ENCODE measurements around the gene MSS51. TPM values are rescaled to one million over a fixed set of nuclear protein-coding genes. Genes with fewer than 3 reads are reported as not detected.

Gene MSS51
- total and polyA plus RNA-seq, 3 donors from 2014 or later: 1.9 to 6.0 (median 3.5) TPM

DNA sequence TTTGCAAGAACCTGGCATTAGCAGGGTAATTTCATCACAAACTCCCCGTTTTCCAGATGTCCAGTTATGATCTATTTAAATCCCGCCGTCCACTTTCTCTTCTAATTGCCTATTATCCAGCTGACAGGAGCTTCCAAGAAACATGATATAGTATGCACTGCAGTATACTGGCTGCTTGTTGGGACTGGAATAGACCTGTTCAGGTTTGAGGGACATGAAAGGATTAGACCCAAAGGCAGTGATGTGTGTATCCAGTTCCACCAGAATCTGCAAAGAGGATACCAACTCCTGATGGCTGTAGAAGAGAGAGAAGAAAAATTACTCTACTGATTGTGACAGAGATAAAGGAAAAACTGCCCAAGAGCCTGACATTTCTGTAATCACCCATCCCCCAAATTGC is 8.9 kb downstream of the MSS51 start:
- H3K36me3 ChIP-seq (ENCODE audit: low read depth, missing control alignments): no peaks in the 10 kb centered on the region
- intact Hi-C loops (cut with DNase I; ENCODE audit: low total_unique reads): no loop called here

DNA sequence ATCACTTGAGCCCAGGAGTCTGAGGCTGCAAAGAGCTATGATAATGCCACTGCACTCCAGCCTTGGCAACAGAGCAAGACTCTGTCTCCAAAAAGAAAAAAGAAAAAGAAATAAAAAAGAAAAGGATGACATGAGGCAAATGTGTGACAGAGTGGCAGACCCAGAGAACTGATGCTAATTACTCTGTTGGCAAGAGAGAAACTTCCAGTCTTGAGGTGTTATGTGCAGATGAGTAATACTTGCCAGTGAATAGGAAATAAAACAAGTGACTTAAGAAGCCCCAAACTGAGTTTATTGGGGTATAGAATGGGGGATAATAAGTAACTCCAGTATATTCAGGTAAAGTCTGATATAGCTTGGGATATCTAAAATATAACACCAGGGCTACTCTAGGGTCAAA is 10.1 kb downstream of the MSS51 start:
- H3K4me3 ChIP-seq: no peak overlapping the region
- no peak overlapping the region for H3K27ac ChIP-seq
- H3K36me3 ChIP-seq (ENCODE audit: low read depth, missing control alignments): no peaks in the 10 kb centered on the region
- DNase-seq: no peak
- no peaks in the 10 kb centered on the region for H3K4me1 ChIP-seq
- intact Hi-C loops (cut with DNase I; ENCODE audit: low total_unique reads): no loop called here
- H3K9me3 ChIP-seq: no peaks in the 10 kb centered on the region
- TF ChIP-seq, protein P1, sequence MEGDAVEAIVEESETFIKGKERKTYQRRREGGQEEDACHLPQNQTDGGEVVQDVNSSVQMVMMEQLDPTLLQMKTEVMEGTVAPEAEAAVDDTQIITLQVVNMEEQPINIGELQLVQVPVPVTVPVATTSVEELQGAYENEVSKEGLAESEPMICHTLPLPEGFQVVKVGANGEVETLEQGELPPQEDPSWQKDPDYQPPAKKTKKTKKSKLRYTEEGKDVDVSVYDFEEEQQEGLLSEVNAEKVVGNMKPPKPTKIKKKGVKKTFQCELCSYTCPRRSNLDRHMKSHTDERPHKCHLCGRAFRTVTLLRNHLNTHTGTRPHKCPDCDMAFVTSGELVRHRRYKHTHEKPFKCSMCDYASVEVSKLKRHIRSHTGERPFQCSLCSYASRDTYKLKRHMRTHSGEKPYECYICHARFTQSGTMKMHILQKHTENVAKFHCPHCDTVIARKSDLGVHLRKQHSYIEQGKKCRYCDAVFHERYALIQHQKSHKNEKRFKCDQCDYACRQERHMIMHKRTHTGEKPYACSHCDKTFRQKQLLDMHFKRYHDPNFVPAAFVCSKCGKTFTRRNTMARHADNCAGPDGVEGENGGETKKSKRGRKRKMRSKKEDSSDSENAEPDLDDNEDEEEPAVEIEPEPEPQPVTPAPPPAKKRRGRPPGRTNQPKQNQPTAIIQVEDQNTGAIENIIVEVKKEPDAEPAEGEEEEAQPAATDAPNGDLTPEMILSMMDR (IDR thresholded peaks at IDR 0.05): no peak
- TF ChIP-seq POLR2A (IDR thresholded peaks at IDR 0.05): no peak
- no peaks in the 10 kb centered on the region for H3K27me3 ChIP-seq

More for the DNA sequence above, 8.9 kb downstream of the MSS51 start:
- no peak for DNase-seq
- 83 to 87% methylated on average over 3 of the region's 3 CpGs for WGBS, 2 donors
- no peaks in the 10 kb centered on the region for H3K4me1 ChIP-seq
- no peaks in the 10 kb centered on the region for H3K27me3 ChIP-seq
- H3K27ac ChIP-seq: no peak overlapping the region
- no peak for TF ChIP-seq POLR2A (IDR thresholded peaks at IDR 0.05)
- TF ChIP-seq, protein P1 (IDR thresholded peaks at IDR 0.05): no peak
- no peaks in the 10 kb centered on the region for H3K9me3 ChIP-seq
- no peak overlapping the region for H3K4me3 ChIP-seq

DNA sequence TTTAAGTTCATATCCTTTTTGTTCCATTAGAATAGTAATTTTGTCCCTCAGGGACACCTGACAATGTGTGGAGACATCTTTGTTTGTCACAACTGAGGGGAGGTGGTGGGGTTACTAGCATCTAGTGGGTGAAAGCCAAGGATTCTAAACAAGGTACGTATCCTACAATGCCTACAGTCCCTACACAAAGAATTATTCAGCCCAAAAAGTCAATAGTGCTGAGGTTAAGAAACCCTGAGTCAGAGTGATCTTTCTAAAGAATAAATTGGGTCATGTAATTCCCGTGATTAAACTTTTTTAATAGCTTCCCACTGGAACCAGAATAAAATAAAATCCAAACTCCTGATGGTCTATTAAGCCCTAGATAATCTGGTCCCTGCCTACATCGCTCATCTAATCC is 16.8 kb downstream of the MSS51 start:
- no peak for TF ChIP-seq POLR2A (IDR thresholded peaks at IDR 0.05)
- TF ChIP-seq, protein P1 (IDR thresholded peaks at IDR 0.05): no peak
- WGBS, 2 donors: 92 to 95% methylated on average over 3 of the region's 3 CpGs
- intact Hi-C loops (cut with DNase I; ENCODE audit: low total_unique reads): no loop called here

DNA sequence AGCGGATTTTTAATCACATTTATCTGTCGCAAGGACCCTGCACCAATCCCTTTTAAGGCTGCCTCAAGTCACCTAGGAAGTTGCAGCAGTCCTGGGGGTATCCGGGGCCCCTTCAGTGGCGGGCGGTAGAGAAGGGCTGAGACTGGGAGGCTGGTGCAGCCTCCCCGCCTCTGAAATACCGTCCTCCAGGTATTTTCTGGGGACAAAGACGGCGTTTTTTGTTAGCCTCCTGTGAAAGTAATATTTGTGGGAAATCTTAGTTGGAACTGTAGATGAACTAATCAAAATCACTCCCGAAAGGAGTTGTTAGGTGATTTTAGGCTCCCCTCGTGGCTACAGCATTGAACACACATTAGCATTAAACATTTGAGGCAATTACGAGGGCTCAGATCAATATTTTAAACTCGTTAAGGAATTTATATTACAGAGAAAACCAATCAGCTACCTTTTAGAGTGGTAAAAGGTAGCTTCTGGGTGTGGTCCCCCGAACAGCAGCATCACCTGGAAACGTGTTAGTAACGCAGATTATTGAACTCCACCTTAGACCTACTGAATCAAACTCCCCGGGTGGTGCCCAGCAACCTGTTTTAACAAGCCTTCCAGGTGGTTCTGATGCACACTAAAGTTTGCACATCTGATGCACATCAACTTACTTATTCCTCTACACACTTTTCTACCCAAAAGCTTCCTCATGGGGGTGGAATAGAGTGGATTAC is 19.0 kb downstream of the MSS51 start:
- H3K4me1 ChIP-seq: peaks cover 8% of the 10 kb centered on the region
- H3K9me3 ChIP-seq: no peaks in the 10 kb centered on the region
- intact Hi-C loops (cut with DNase I; ENCODE audit: low total_unique reads): no loop called here
- no peaks in the 10 kb centered on the region for H3K36me3 ChIP-seq (ENCODE audit: low read depth, missing control alignments)
- peak overlapping the region; percentile 89 to 95 for H3K4me3 ChIP-seq
- H3K27ac ChIP-seq: peak overlapping the region; percentile 97 to 98
- no peak for DNase-seq
- TF ChIP-seq POLR2A (IDR thresholded peaks at IDR 0.05): no peak
- TF ChIP-seq, protein P1 (IDR thresholded peaks at IDR 0.05): no peak
- no peaks in the 10 kb centered on the region for H3K27me3 ChIP-seq
- WGBS, 2 donors: 0 to 4% methylated on average over 17 of the region's 17 CpGs

More for the DNA sequence above, 16.8 kb downstream of the MSS51 start:
- H3K9me3 ChIP-seq: no peaks in the 10 kb centered on the region
- no peak for DNase-seq
- peaks cover 8% of the 10 kb centered on the region for H3K4me1 ChIP-seq
- H3K27me3 ChIP-seq: no peaks in the 10 kb centered on the region
- H3K36me3 ChIP-seq (ENCODE audit: low read depth, missing control alignments): no peaks in the 10 kb centered on the region
- no peak overlapping the region for H3K4me3 ChIP-seq
- no peak overlapping the region for H3K27ac ChIP-seq
